GM10266 (cell line): ENCODE measurements around the gene SMIM33.
"Not testable (repeated sequence)": the region's sequence is repeated elsewhere in the genome, so short reads cannot be mapped to it uniquely, and the experiment has no call there.

ENCODE experiments used
- DNase-seq: peaks from one replicate; pipeline ENCODE4 v3.0.0; 2012; ENCODE audit errors: extremely low spot score
- CTCF ChIP-seq: IDR thresholded peaks from 2 replicates; pipeline ENCODE4 v1.5.1; 2012; ENCODE audit warnings: mild to moderate bottlenecking, low read depth; ENCODE audit not compliant: control insufficient read depth, insufficient read depth; ENCODE audit errors: missing control alignments

SMIM33 gene

GRCh38 chr5:139438707-139439012 is 32.1 kb upstream of the SMIM33 start:
- no peak for DNase-seq
- TF ChIP-seq CTCF: no peak

- DNase-seq: peak; percentile 89
- TF ChIP-seq CTCF: no peak
Measured at GRCh38 chr5:139439013-139439903, 31.5 kb upstream of the SMIM33 start, which contains the start of gene DNAJC18. Gene DNAJC18, minus strand, starts transcription at chr5:139439525. Its CDS starts 80 bp downstream, at chr5:139439445.

- DNase-seq: not testable (repeated sequence)
Measured at GRCh38 chr5:139440416-139440815, 30.4 kb upstream of the SMIM33 start.

- no peak for DNase-seq
- TF ChIP-seq CTCF: no peak
Measured at GRCh38 chr5:139443831-139444453, 26.9 kb upstream of the SMIM33 start.

GRCh38 chr5:139445325-139446170 is 25.3 kb upstream of the SMIM33 start:
- DNase-seq: no peak
- TF ChIP-seq CTCF: no peak

- TF ChIP-seq CTCF: no peak
- DNase-seq: peak; percentile 40
Measured at GRCh38 chr5:139446956-139447779, 23.6 kb upstream of the SMIM33 start.

GRCh38 chr5:139451176-139451575 is 19.6 kb upstream of the SMIM33 start:
- TF ChIP-seq CTCF: no peak
- no peak for DNase-seq
